Mesothelial cell of epicardium (in vitro differentiated cells): Measurements from ENCODE around the gene FIG4. TPM values are rescaled to one million over a fixed set of nuclear protein-coding genes. Genes with fewer than 3 reads are reported as not detected.
"Not testable (repeated sequence)": the region's sequence is repeated elsewhere in the genome, so short reads cannot be mapped to it uniquely, and the experiment has no call there.

Experiments used
- DNase-seq, 2 experiments: peaks; one replicate each; pipeline ENCODE4 v3.0.0; 2021; ENCODE audit warnings: low spot score in 2 of 2; ENCODE audit not compliant: unreplicated experiment in 2 of 2
- H3K27ac Mint-ChIP-seq: 2 replicates; pipeline ENCODE4 v1.8.0; 2021; ENCODE audit warnings: mixed read lengths
- H3K27me3 Mint-ChIP-seq: 2 replicates; pipeline ENCODE4 v1.8.0; 2021; ENCODE audit warnings: low read depth, mixed read lengths
- H3K36me3 Mint-ChIP-seq: 2 replicates; pipeline ENCODE4 v1.8.0; 2021; ENCODE audit warnings: mixed read lengths
- H3K4me1 Mint-ChIP-seq: 2 replicates; pipeline ENCODE4 v1.8.0; 2021; ENCODE audit warnings: mixed read lengths
- H3K4me3 Mint-ChIP-seq: 2 replicates; pipeline ENCODE4 v1.8.0; 2021; ENCODE audit warnings: mild to moderate bottlenecking, moderate library complexity, mixed read lengths
- H3K9me3 Mint-ChIP-seq: 2 replicates; pipeline ENCODE4 v1.8.0; 2021; ENCODE audit warnings: mixed read lengths
- CTCF ChIP-seq: fragments of 200-600 bp; sonication (generic); IDR thresholded peaks from one replicate; pipeline ENCODE4 v1.5.0; 2021; ENCODE audit warnings: antibody characterized with exemption; ENCODE audit not compliant: unreplicated experiment
- total RNA-seq: library from RNA; stranded (reverse); gene quantifications from 3 replicates; pipeline ENCODE4 v1.2.1, GENCODE V29; 2021

FIG4 gene
- total RNA-seq, 1 donor from 2014 or later = 28.3 TPM

GRCh38 chr6:109739686-109740085 is 48.6 kb downstream of the FIG4 start:
- Mint-ChIP-seq H3K9me3 (peaks cover 11% of the 10 kb centered on the region), H3K4me1 (peaks cover 26% of the 10 kb centered on the region), H3K27me3 (no peaks in the 10 kb centered on the region), H3K36me3 (peaks cover 38% of the 10 kb centered on the region), H3K27ac (peak overlapping the region; percentile 44), H3K4me3 (no peak overlapping the region)
- no peak for DNase-seq
- TF ChIP-seq CTCF = no peak

- no peak for TF ChIP-seq CTCF
- peaks cover 11% of the 10 kb centered on the region for H3K9me3 Mint-ChIP-seq
- no peak overlapping the region for H3K4me3 Mint-ChIP-seq
- peaks cover 40% of the 10 kb centered on the region for H3K36me3 Mint-ChIP-seq
- H3K4me1 Mint-ChIP-seq = peaks cover 26% of the 10 kb centered on the region
- H3K27ac Mint-ChIP-seq = no peak overlapping the region
- DNase-seq = no peak
- H3K27me3 Mint-ChIP-seq = no peaks in the 10 kb centered on the region
These were observed 49.7 kb downstream of the FIG4 start for GRCh38 chr6:109740787-109741186.

GRCh38 chr6:109743739-109744138 is 52.6 kb downstream of the FIG4 start:
- H3K27me3 Mint-ChIP-seq = no peaks in the 10 kb centered on the region
- H3K36me3 Mint-ChIP-seq = peaks cover 27% of the 10 kb centered on the region
- H3K4me1 Mint-ChIP-seq = peaks cover 5% of the 10 kb centered on the region
- H3K9me3 Mint-ChIP-seq = peaks cover 4% of the 10 kb centered on the region
- TF ChIP-seq CTCF = no peak
- DNase-seq = no peak
- no peak overlapping the region for H3K4me3 Mint-ChIP-seq
- no peak overlapping the region for H3K27ac Mint-ChIP-seq

GRCh38 chr6:109744779-109745178 is 53.7 kb downstream of the FIG4 start:
- H3K4me3 Mint-ChIP-seq = not testable (repeated sequence)

GRCh38 chr6:109747221-109747620 is 56.1 kb downstream of the FIG4 start:
- TF ChIP-seq CTCF = no peak
- H3K9me3 Mint-ChIP-seq = no peaks in the 10 kb centered on the region
- no peak for DNase-seq
- H3K36me3 Mint-ChIP-seq = peaks cover 14% of the 10 kb centered on the region
- H3K27me3 Mint-ChIP-seq = no peaks in the 10 kb centered on the region
- H3K4me1 Mint-ChIP-seq = no peaks in the 10 kb centered on the region
- H3K4me3 Mint-ChIP-seq = no peak overlapping the region
- no peak overlapping the region for H3K27ac Mint-ChIP-seq

More at GRCh38 chr6:109744779-109745178, 53.7 kb downstream of the FIG4 start:
- not testable (repeated sequence) for H3K27ac Mint-ChIP-seq, H3K9me3 Mint-ChIP-seq, H3K4me1 Mint-ChIP-seq, H3K27me3 Mint-ChIP-seq, DNase-seq
- peaks cover 25% of the 10 kb centered on the region for H3K36me3 Mint-ChIP-seq

- Mint-ChIP-seq H3K4me1 (peaks cover 1% of the 10 kb centered on the region), H3K36me3 (peaks cover 47% of the 10 kb centered on the region), H3K9me3 (peaks cover 25% of the 10 kb centered on the region), H3K27me3 (no peaks in the 10 kb centered on the region), H3K27ac (peak overlapping the region; percentile 6), H3K4me3 (no peak overlapping the region)
- TF ChIP-seq CTCF = no peak
- no peak for DNase-seq
These were observed 68.2 kb downstream of the FIG4 start for GRCh38 chr6:109759098-109759955.
